ENCODE data around the gene PDILT. TPM values are rescaled to one million over a fixed set of nuclear protein-coding genes. Genes with fewer than 3 reads are reported as not detected.

Gene PDILT
- total RNA-seq, 1 experiment from 2014 or later, result not detected

DNA sequence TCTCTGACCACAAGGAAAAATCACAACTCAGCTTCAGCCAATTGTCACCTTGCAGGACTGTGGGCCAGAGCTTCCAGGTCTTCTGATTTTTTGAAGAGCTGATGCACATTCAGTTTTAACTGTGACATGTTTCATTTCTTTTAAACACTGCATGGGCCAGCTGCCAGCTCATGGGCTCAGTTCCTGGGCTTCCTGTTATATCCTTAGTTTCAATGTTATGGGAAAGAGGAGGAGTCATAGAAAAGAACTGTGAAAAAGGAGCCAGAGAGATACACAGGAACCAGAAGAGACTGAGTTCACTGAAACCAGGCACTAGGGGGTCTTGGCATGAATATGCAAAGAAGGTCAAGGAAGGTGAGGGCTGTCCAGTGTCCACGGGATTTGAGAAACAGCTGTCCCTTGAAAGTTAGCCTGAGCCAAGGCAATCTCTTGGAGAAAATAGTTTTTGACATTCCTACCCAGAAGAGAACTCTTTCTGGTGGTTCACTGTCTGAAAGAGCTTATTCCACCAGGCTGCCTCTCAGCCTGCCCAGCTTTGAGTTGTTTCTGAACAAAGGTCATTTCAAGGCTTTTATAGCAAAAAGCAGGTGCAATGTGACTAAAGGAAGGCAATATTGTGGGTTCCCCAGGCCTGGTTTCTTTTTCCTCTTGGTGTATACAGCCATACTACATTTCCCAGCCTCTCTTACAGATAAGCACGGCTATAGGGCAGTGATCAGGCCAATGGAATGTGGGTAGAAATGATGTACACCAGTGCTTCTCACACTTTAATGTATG is 10.5 kb downstream of the PDILT start:
- no peaks in the 10 kb centered on the region for H3K27me3 ChIP-seq (ENCODE audit: low read length)
- H3F3A ChIP-seq (ENCODE audit: low read length, unreplicated experiment), result no peaks in the 10 kb centered on the region
- no peak for ATAC-seq
- H3K9ac ChIP-seq (ENCODE audit: low read length), result no peak overlapping the region
- no peak overlapping the region for H3K4me3 ChIP-seq (ENCODE audit: low read length)
- intact Hi-C loops (cut with micrococcal nuclease), result no loop called here
- H3K27ac ChIP-seq (ENCODE audit: low read length), result no peak overlapping the region
- CTCF ChIA-PET, result no interaction called here
- H3K9me3 ChIP-seq (ENCODE audit: low read length), result no peaks in the 10 kb centered on the region
- no peaks in the 10 kb centered on the region for H3K4me1 ChIP-seq (ENCODE audit: insufficient read depth, low read length)
- TF ChIP-seq EZH2 (IDR thresholded peaks at IDR 0.05; ENCODE audit: low read length, unreplicated experiment) (no peak), EZH2phosphoT487 (IDR thresholded peaks at IDR 0.05; ENCODE audit: borderline replicate concordance, low read length) (no peak)
- TF ChIP-seq, protein P1, sequence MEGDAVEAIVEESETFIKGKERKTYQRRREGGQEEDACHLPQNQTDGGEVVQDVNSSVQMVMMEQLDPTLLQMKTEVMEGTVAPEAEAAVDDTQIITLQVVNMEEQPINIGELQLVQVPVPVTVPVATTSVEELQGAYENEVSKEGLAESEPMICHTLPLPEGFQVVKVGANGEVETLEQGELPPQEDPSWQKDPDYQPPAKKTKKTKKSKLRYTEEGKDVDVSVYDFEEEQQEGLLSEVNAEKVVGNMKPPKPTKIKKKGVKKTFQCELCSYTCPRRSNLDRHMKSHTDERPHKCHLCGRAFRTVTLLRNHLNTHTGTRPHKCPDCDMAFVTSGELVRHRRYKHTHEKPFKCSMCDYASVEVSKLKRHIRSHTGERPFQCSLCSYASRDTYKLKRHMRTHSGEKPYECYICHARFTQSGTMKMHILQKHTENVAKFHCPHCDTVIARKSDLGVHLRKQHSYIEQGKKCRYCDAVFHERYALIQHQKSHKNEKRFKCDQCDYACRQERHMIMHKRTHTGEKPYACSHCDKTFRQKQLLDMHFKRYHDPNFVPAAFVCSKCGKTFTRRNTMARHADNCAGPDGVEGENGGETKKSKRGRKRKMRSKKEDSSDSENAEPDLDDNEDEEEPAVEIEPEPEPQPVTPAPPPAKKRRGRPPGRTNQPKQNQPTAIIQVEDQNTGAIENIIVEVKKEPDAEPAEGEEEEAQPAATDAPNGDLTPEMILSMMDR (conservative IDR thresholded peaks at IDR 0.05; ENCODE audit: low read depth, low read length), result no peak
- H3K9me2 ChIP-seq (replicated peaks; ENCODE audit: low read length), result no peaks in the 10 kb centered on the region
- H3K79me2 ChIP-seq (ENCODE audit: low read length), result no peaks in the 10 kb centered on the region
- no peak overlapping the region for H2AFZ ChIP-seq (ENCODE audit: low read length)
- no peaks in the 10 kb centered on the region for H4K20me1 ChIP-seq (ENCODE audit: low read length)
- H3K36me3 ChIP-seq (ENCODE audit: low read depth, low read length), result no peaks in the 10 kb centered on the region
- H3K4me2 ChIP-seq (ENCODE audit: low read length), result no peak overlapping the region
- POLR2A ChIA-PET (ENCODE audit: unreplicated experiment), result interaction anchor here (0.5 kb wide), 1 partner anchor 8 kb away, joined by 6 read pairs; no protein-coding TSS in a partner anchor
- BruUV-seq (replicated peaks), result no TSS peak
- DNase-seq, result no peak

DNA sequence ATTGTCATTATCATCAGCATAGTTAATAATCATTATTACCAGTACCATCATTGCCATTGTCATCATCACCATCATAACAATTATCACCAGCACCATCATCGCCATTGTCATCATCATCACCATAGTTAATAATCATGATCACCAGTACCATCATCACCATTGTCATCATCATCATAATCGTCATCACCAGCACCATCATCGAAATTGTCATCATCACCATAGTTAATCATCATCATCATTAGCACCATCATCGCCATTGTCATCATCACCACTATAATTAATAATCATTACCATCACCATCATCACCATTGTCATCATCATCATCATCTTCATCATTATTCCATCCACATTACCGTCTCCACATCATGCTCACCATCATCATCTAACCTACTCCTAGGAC is 13.5 kb downstream of the PDILT start:
- no peaks in the 10 kb centered on the region for H3K36me3 ChIP-seq (ENCODE audit: low read depth, low read length)
- H2AFZ ChIP-seq (ENCODE audit: low read length), result no peak overlapping the region
- POLR2A ChIA-PET (ENCODE audit: unreplicated experiment), result no interaction called here
- intact Hi-C loops (cut with micrococcal nuclease), result no loop called here
- no peak overlapping the region for H3K27ac ChIP-seq (ENCODE audit: low read length)
- no peak for DNase-seq
- H4K20me1 ChIP-seq (ENCODE audit: low read length), result no peaks in the 10 kb centered on the region
- no peaks in the 10 kb centered on the region for H3K27me3 ChIP-seq (ENCODE audit: low read length)
- no peak overlapping the region for H3K4me2 ChIP-seq (ENCODE audit: low read length)
- H3K79me2 ChIP-seq (ENCODE audit: low read length), result no peaks in the 10 kb centered on the region
- TF ChIP-seq EZH2phosphoT487 (IDR thresholded peaks at IDR 0.05; ENCODE audit: borderline replicate concordance, low read length) (no peak), EZH2 (IDR thresholded peaks at IDR 0.05; ENCODE audit: low read length, unreplicated experiment) (no peak)
- TF ChIP-seq, protein P1 (conservative IDR thresholded peaks at IDR 0.05; ENCODE audit: low read depth, low read length), result no peak
- H3K9me3 ChIP-seq (ENCODE audit: low read length), result no peaks in the 10 kb centered on the region
- no peaks in the 10 kb centered on the region for H3K4me1 ChIP-seq (ENCODE audit: insufficient read depth, low read length)
- H3K9ac ChIP-seq (ENCODE audit: low read length), result no peak overlapping the region
- H3F3A ChIP-seq (ENCODE audit: low read length, unreplicated experiment), result no peaks in the 10 kb centered on the region
- CTCF ChIA-PET, result no interaction called here
- ATAC-seq, result no peak
- BruUV-seq (replicated peaks), result no TSS peak
- no peak overlapping the region for H3K4me3 ChIP-seq (ENCODE audit: low read length)
- H3K9me2 ChIP-seq (replicated peaks; ENCODE audit: low read length), result no peaks in the 10 kb centered on the region

DNA sequence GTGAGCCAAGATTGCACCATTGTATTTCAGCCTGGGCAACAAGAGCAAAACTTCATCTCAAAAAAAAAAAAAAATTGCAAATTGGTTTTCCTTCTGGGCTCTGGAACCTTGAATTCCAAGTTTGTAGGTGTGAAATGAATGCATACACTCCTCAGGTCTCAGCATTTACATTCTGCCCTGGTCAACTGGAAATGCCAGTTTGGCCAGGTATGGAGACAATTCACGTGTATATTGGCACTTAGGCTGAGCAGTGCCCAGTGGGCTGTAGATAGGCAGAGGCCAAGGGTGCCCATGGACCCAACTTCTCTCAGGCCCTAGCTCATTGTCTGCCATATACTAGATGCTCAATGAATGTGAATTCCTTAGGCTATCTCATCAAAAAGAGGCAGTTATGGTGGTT is 15.7 kb downstream of the PDILT start:
- POLR2A ChIA-PET (ENCODE audit: unreplicated experiment), result no interaction called here
- no peaks in the 10 kb centered on the region for H3F3A ChIP-seq (ENCODE audit: low read length, unreplicated experiment)
- no peak overlapping the region for H2AFZ ChIP-seq (ENCODE audit: low read length)
- H3K27ac ChIP-seq (ENCODE audit: low read length), result no peak overlapping the region
- H3K4me1 ChIP-seq (ENCODE audit: insufficient read depth, low read length), result no peaks in the 10 kb centered on the region
- no peak for DNase-seq
- no peaks in the 10 kb centered on the region for H3K9me3 ChIP-seq (ENCODE audit: low read length)
- H3K4me3 ChIP-seq (ENCODE audit: low read length), result no peak overlapping the region
- H3K4me2 ChIP-seq (ENCODE audit: low read length), result no peak overlapping the region
- BruUV-seq (replicated peaks), result no TSS peak
- CTCF ChIA-PET, result no interaction called here
- H3K36me3 ChIP-seq (ENCODE audit: low read depth, low read length), result no peaks in the 10 kb centered on the region
- intact Hi-C loops (cut with micrococcal nuclease), result no loop called here
- TF ChIP-seq EZH2 (IDR thresholded peaks at IDR 0.05; ENCODE audit: low read length, unreplicated experiment) (no peak), EZH2phosphoT487 (IDR thresholded peaks at IDR 0.05; ENCODE audit: borderline replicate concordance, low read length) (no peak)
- TF ChIP-seq, protein P1 (conservative IDR thresholded peaks at IDR 0.05; ENCODE audit: low read depth, low read length), result no peak
- no peaks in the 10 kb centered on the region for H3K79me2 ChIP-seq (ENCODE audit: low read length)
- H3K27me3 ChIP-seq (ENCODE audit: low read length), result no peaks in the 10 kb centered on the region
- no peaks in the 10 kb centered on the region for H4K20me1 ChIP-seq (ENCODE audit: low read length)
- no peak overlapping the region for H3K9ac ChIP-seq (ENCODE audit: low read length)
- ATAC-seq, result no peak
- no peaks in the 10 kb centered on the region for H3K9me2 ChIP-seq (replicated peaks; ENCODE audit: low read length)
